PC-9 (cell line): ENCODE measurements around the gene GUCY2C.

ENCODE experiments used
- CTCF ChIP-seq: fragments of 200-600 bp; sonication (generic); conservative IDR thresholded peaks from 2 replicates; pipeline ENCODE4 v1.6.1; 2017; ENCODE audit warnings: mixed run types, antibody characterized with exemption, mild to moderate bottlenecking, moderate library complexity
- EZH2 ChIP-seq: fragments of 200-600 bp; sonication (generic); IDR thresholded peaks from 2 replicates; pipeline ENCODE4 v1.8.0; 2017; ENCODE audit warnings: antibody characterized with exemption, low read depth

- TF ChIP-seq CTCF (no peak), EZH2 (no peak)
Measured at GRCh38 chr12:14591719-14592118, 104.7 kb downstream of the GUCY2C start.
